Astrocyte of the hippocampus (primary cell): ENCODE results near the gene CHRM1.

Experiments
- DNase-seq: peaks from one replicate; pipeline ENCODE4 v3.0.0; 2011; ENCODE audit warnings: low read depth, low spot score

CHRM1 gene

GRCh38 chr11:62925745-62926679, 4.8 kb upstream of the CHRM1 start:
- DNase-seq = peak; percentile 30

- DNase-seq = no peak
These were observed 4.1 kb upstream of the CHRM1 start for GRCh38 chr11:62925308-62925707.

GRCh38 chr11:62923601-62924411, 2.6 kb upstream of the CHRM1 start:
- no peak for DNase-seq

GRCh38 chr11:62922653-62923431, 1.7 kb upstream of the CHRM1 start:
- no peak for DNase-seq

- DNase-seq = no peak
These were observed 1.0 kb upstream of the CHRM1 start for GRCh38 chr11:62922189-62922589.

- peak; percentile 45 for DNase-seq
These were observed 518 bp upstream of the CHRM1 start for GRCh38 chr11:62921573-62922188.

- no peak for DNase-seq
These were observed 1.1 kb downstream of the CHRM1 start for GRCh38 chr11:62919898-62920640.

- DNase-seq = no peak
These were observed 1.7 kb downstream of the CHRM1 start for GRCh38 chr11:62919476-62919875.

GRCh38 chr11:62918531-62918930, 2.6 kb downstream of the CHRM1 start:
- DNase-seq = no peak

GRCh38 chr11:62917906-62918502, 3.2 kb downstream of the CHRM1 start:
- no peak for DNase-seq

- no peak for DNase-seq
These were observed 6.7 kb downstream of the CHRM1 start for GRCh38 chr11:62914416-62914815.

- DNase-seq = no peak
These were observed 8.9 kb downstream of the CHRM1 start for GRCh38 chr11:62912268-62912667.

- no peak for DNase-seq
These were observed 9.7 kb downstream of the CHRM1 start for GRCh38 chr11:62911137-62912130.

- no peak for DNase-seq
These were observed 10.9 kb downstream of the CHRM1 start for GRCh38 chr11:62910141-62910882.

- peak; percentile 85 for DNase-seq
These were observed 11.9 kb downstream of the CHRM1 start for GRCh38 chr11:62909107-62909894.

- no peak for DNase-seq
These were observed 12.6 kb downstream of the CHRM1 start for GRCh38 chr11:62908468-62909072.

- peak; percentile 89 for DNase-seq
These were observed 15.1 kb downstream of the CHRM1 start for GRCh38 chr11:62905927-62906531.
